Uterus (tissue), 2 donors: ENCODE results near the gene SGSM2.

ENCODE experiments used
- POLR2A ChIP-seq, 2 donors: fragments of 450-650 bp; IDR thresholded peaks; one replicate each; pipeline ENCODE4 v1.6.1; 2016; ENCODE audit warnings: antibody characterized with exemption in 2 of 2, mild to moderate bottlenecking in 1 of 2, moderate library complexity in 1 of 2
- TF ChIP-seq, protein P1 (sequence below), 4 experiments: fragments of 200-600 bp in 2 of 4; fragments of 450-650 bp in 2 of 4; sonication (generic) in 2 of 4; IDR thresholded peaks; one replicate each; pipeline ENCODE4 v1.5.1; 2016 to 2019; ENCODE audit warnings: antibody characterized with exemption in 4 of 4, mild to moderate bottlenecking in 2 of 4, moderate library complexity in 1 of 4

- TF ChIP-seq, protein P1, sequence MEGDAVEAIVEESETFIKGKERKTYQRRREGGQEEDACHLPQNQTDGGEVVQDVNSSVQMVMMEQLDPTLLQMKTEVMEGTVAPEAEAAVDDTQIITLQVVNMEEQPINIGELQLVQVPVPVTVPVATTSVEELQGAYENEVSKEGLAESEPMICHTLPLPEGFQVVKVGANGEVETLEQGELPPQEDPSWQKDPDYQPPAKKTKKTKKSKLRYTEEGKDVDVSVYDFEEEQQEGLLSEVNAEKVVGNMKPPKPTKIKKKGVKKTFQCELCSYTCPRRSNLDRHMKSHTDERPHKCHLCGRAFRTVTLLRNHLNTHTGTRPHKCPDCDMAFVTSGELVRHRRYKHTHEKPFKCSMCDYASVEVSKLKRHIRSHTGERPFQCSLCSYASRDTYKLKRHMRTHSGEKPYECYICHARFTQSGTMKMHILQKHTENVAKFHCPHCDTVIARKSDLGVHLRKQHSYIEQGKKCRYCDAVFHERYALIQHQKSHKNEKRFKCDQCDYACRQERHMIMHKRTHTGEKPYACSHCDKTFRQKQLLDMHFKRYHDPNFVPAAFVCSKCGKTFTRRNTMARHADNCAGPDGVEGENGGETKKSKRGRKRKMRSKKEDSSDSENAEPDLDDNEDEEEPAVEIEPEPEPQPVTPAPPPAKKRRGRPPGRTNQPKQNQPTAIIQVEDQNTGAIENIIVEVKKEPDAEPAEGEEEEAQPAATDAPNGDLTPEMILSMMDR (IDR thresholded peaks at IDR 0.05) = no peak
- no peak for TF ChIP-seq POLR2A (IDR thresholded peaks at IDR 0.05)
These were observed 77.8 kb downstream of the SGSM2 start for GRCh38 chr17:2415081-2415480.
